GM13977 (cell line): ENCODE measurements around the gene MRPL45.

Experiments
- DNase-seq: peaks from one replicate; pipeline ENCODE4 v3.0.0; 2012; ENCODE audit warnings: low spot score
- CTCF ChIP-seq: IDR thresholded peaks from 2 replicates; pipeline ENCODE4 v1.5.1; 2012; ENCODE audit warnings: mild to moderate bottlenecking, control low read depth; ENCODE audit not compliant: insufficient read depth; ENCODE audit errors: extremely low read depth, missing control alignments
- in situ Hi-C: fragments of 300-500 bp; cut with MboI; formaldehyde crosslinking; loops from one replicate; pipeline ENCODE4 v1.12.0; 2022; ENCODE audit warnings: low sequenced_read_pairs, low pct_unique_long_range_greater_than_20kb, mixed read lengths, inconsistent platforms; ENCODE audit not compliant: unreplicated experiment

MRPL45 gene

GRCh38 chr17:38315497-38315896 lies 18.5 kb downstream of the MRPL45 start:
- in situ Hi-C loops = no loop called here
- DNase-seq = no peak
- no peak for TF ChIP-seq CTCF

- DNase-seq = no peak
- in situ Hi-C loops = no loop called here
- no peak for TF ChIP-seq CTCF
Observed at GRCh38 chr17:38317081-38317480, 20.1 kb downstream of the MRPL45 start.

GRCh38 chr17:38320482-38320881 lies 23.5 kb downstream of the MRPL45 start:
- no peak for TF ChIP-seq CTCF
- in situ Hi-C loops = no loop called here

GRCh38 chr17:38322156-38322779 lies 25.3 kb downstream of the MRPL45 start:
- in situ Hi-C loops = no loop called here
- DNase-seq = peak; percentile 84
- peak; percentile 76 for TF ChIP-seq CTCF

More at GRCh38 chr17:38320482-38320881, 23.5 kb downstream of the MRPL45 start:
- DNase-seq = no peak

GRCh38 chr17:38322897-38323296 lies 25.9 kb downstream of the MRPL45 start:
- DNase-seq = no peak
- in situ Hi-C loops = no loop called here
- TF ChIP-seq CTCF = no peak

GRCh38 chr17:38324141-38324697 lies 27.3 kb downstream of the MRPL45 start:
- no peak for TF ChIP-seq CTCF
- DNase-seq = no peak
- in situ Hi-C loops = no loop called here
